Lower leg skin (tissue), 4 donors: ENCODE data around the gene SLC16A1. TPM values are rescaled to one million over a fixed set of nuclear protein-coding genes. Genes with fewer than 3 reads are reported as not detected.
A peak's percentile ranks its signal among the peaks of the same experiment; 100 is the strongest.
"Not testable (repeated sequence)": the region's sequence is repeated elsewhere in the genome, so short reads cannot be mapped to it uniquely, and the experiment has no call there.

Experiments
- DNase-seq, 2 donors: peaks; one replicate each; pipeline ENCODE4 v3.0.0-alpha.2; 2019; ENCODE audit warnings: low spot score in 2 of 2
- H3K4me3 ChIP-seq: fragments of 200-600 bp; sonication (generic); 2 replicates; pipeline ENCODE4 v1.5.1; 2017; ENCODE audit warnings: mild to moderate bottlenecking, low read depth; ENCODE audit not compliant: poor library complexity, severe bottlenecking
- CTCF ChIP-seq, 3 donors: fragments of 450-650 bp; IDR thresholded peaks; one replicate each; pipeline ENCODE4 v1.5.1; 2016; ENCODE audit warnings: antibody characterized with exemption in 3 of 3, mild to moderate bottlenecking in 3 of 3, moderate library complexity in 2 of 3
- POLR2A ChIP-seq, 2 donors: fragments of 450-650 bp; IDR thresholded peaks; one replicate each; pipeline ENCODE4 v1.6.1; 2016 to 2017; ENCODE audit warnings: antibody characterized with exemption in 2 of 2, mild to moderate bottlenecking in 1 of 2, moderate library complexity in 1 of 2
- WGBS, 2 donors: methylation state at CpG; one replicate each; pipeline ENCODE4 v1.1.5; 2018; 5-methylcytosine and 5-hydroxymethylcytosine counted together
- intact Hi-C: fragments of 100-400 bp; cut with DNase I; formaldehyde crosslinking; loops from one replicate; pipeline ENCODE4 v1.15.0; 2023; ENCODE audit warnings: low total_unique reads
- total RNA-seq, 4 donors: library from RNA; depleted of rRNA; stranded (reverse); fragments of >200 nt; gene quantifications; one replicate each; pipeline ENCODE4 v1.1.0, GENCODE V29; 2016

Gene SLC16A1
- total RNA-seq, 4 donors from 2014 or later: 17.9 to 38.9 (median 31.1) TPM

- no peak overlapping the region for H3K4me3 ChIP-seq
- intact Hi-C loops: no loop called here
- TF ChIP-seq CTCF (IDR thresholded peaks at IDR 0.05) (no peak), POLR2A (IDR thresholded peaks at IDR 0.05) (no peak)
- DNase-seq: peak in 1 of 2 donors; percentile 12
- 87 to 89% methylated on average over 6 of the region's 6 CpGs for WGBS, 2 donors
Observed at GRCh38 chr1:112893288-112894009, 62.5 kb downstream of the SLC16A1 start.

DNA sequence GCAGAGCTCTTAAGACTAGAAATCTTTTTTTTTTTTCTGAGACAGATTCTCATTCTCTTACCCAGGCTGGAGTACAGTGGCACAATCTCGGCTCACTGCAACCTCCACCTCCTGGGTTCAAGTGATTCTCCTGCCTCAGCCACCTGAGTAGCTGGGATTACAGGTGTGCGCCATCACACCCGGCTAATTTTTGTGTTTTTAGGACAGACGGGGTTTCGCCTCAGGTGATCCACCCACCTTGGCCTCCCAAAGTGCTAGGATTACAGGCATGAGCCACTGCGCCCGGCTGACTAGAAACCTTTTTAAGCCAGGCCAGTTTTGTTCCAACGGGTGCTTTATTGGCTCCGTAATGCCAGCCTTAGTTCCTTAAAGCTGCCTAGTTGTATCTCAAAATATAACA lies 66.1 kb downstream of the SLC16A1 start:
- H3K4me3 ChIP-seq: not testable (repeated sequence)
- intact Hi-C loops: loop anchor here (10.0 kb wide), 1 partner anchor 155 kb away; no protein-coding TSS in a partner anchor
- DNase-seq: peak in 1 of 2 donors; percentile 12
- 86 to 90% methylated on average over 9 of the region's 9 CpGs for WGBS, 2 donors

DNA sequence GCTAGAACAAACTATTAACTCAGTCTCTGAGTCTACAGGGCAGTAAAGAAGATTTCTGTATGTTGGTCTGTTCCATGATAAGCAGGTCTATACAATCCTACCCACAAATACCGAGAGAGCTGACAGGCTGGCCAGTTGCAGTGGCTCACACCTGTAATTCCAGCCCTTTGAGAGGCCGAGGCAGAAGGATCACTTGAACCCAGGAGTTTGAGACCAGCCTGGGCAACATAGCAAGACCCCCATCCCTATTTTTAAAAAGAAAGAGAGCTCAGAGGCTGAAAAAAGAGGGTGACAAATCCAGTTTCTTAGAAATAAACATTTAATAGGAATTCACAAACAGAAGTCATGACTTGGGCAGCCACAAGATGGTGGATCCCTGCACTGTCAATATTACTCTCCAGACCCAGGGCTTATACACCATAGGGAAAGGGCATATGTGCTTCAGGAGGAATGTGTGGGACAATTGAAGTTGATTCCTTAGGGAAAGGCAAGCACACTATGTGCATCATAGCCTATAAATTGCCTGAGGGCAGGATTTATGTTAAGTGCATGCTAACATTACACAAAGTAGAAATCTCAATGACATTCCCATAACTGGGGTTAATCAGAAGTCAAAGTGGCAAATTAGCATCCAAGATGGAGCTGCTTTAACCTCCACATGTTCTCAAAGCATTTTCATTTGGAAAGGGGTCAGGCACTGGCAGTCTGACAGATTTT lies 66.8 kb downstream of the SLC16A1 start:
- no peak overlapping the region for H3K4me3 ChIP-seq
- 43 to 50% methylated on average over 2 of the region's 2 CpGs for WGBS, 2 donors
- DNase-seq: peak in 1 of 2 donors; percentile 3
- TF ChIP-seq POLR2A (IDR thresholded peaks at IDR 0.05): no peak
- no peak for TF ChIP-seq CTCF (IDR thresholded peaks at IDR 0.05)
- intact Hi-C loops: loop anchor here (10.0 kb wide), 1 partner anchor 156 kb away; no protein-coding TSS in a partner anchor

DNA sequence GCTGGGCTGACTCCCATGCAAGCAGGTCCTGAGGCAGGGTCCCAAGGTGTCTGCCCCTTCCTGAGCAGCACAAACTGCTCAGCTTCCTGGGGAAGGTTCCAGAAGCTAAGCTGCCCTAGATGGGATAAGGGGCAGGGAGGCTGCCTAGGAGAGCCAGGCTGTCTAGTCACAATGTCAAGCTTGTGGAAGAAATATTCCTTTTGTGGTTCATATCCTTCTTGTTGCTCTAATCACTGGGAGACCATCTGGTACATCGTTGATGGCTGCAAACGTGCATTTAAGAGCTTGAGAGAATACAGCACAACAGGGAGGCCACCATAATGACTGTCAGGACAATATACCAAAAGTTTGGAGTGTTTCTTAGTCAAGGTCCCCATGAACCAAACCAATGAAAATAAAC lies 67.4 kb downstream of the SLC16A1 start:
- intact Hi-C loops: loop anchor here (10.0 kb wide), 1 partner anchor 156 kb away; no protein-coding TSS in a partner anchor
- no peak overlapping the region for H3K4me3 ChIP-seq
- DNase-seq: peak in 1 of 2 donors; percentile 48
- TF ChIP-seq CTCF (IDR thresholded peaks at IDR 0.05) (no peak), POLR2A (IDR thresholded peaks at IDR 0.05) (no peak)
- 64% methylated on average over 2 of the region's 2 CpGs for WGBS, 2 donors

- intact Hi-C loops: loop anchor here (10.0 kb wide), 1 partner anchor 157 kb away; no protein-coding TSS in a partner anchor
- peak in 1 of 2 donors; percentile 63 for DNase-seq
- TF ChIP-seq CTCF (IDR thresholded peaks at IDR 0.05) (no peak), POLR2A (IDR thresholded peaks at IDR 0.05) (no peak)
- no peak overlapping the region for H3K4me3 ChIP-seq
- WGBS, 2 donors: 92 to 94% methylated on average over 10 of the region's 10 CpGs
Observed at GRCh38 chr1:112887599-112888283, 68.3 kb downstream of the SLC16A1 start.

DNA sequence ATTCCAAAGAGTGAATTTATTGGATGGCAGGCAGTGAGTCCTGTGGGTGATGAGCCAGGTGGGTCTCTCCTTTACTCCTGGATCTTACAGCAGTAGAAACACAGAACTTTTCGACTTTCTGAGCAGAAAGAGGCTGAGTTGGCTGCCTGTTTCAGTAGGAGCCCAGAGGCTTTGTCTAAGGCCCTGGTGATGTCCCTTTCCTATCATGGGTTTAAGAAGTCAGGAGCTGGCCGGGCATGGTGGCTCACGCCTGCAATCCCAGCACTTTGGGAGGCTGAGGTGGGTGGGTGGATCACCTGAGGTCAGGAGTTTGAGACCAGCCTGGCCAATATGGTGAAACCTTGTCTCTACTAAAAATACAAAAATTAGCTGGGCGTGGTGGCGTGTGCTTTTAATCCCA lies 71.0 kb downstream of the SLC16A1 start:
- peak in 1 of 2 donors; percentile 59 for DNase-seq
- intact Hi-C loops: loop anchor here (10.0 kb wide), 1 partner anchor 160 kb away; no protein-coding TSS in a partner anchor
- WGBS, 2 donors: 94% methylated on average over 5 of the region's 5 CpGs

More for the DNA sequence above, 71.0 kb downstream of the SLC16A1 start:
- not testable (repeated sequence) for H3K4me3 ChIP-seq
